GM12891 (cell line): ENCODE measurements around the gene THBD.

ENCODE experiments used
- PAX5 ChIP-seq: IDR thresholded peaks from 2 replicates; pipeline ENCODE4 v1.6.1; 2011; ENCODE audit warnings: low read length, moderate library complexity, mild to moderate bottlenecking; ENCODE audit not compliant: insufficient read depth, severe bottlenecking
- POLR2A ChIP-seq: IDR thresholded peaks from 2 replicates; pipeline ENCODE4 v1.6.1; 2011; ENCODE audit warnings: low read depth, low read length, control low read depth
- POLR2AphosphoS5 ChIP-seq: IDR thresholded peaks from 2 replicates; pipeline ENCODE4 v1.6.1; 2011; ENCODE audit warnings: low read depth, low read length, control low read depth
- POU2F2 ChIP-seq: IDR thresholded peaks from 2 replicates; pipeline ENCODE4 v1.6.1; 2011; ENCODE audit warnings: low read depth, mild to moderate bottlenecking, control low read depth, low read length, moderate library complexity
- SPI1 ChIP-seq: IDR thresholded peaks from 2 replicates; pipeline ENCODE4 v1.6.1; 2011; ENCODE audit warnings: low read depth, low read length, control low read depth
- TAF1 ChIP-seq: IDR thresholded peaks from 2 replicates; pipeline ENCODE4 v1.6.1; 2011; ENCODE audit warnings: low read depth, low read length, control low read depth

- no peak for TF ChIP-seq POLR2AphosphoS5
- TF ChIP-seq POLR2A = no peak
- TF ChIP-seq SPI1 = no peak
- no peak for TF ChIP-seq POU2F2
- TF ChIP-seq TAF1 = no peak
- no peak for TF ChIP-seq PAX5
Measured at GRCh38 chr20:23092861-23093495, 43.5 kb upstream of the THBD start.
